ENCODE measurements around the gene THSD1.
"Not testable (repeated sequence)": the region's sequence is repeated elsewhere in the genome, so short reads cannot be mapped to it uniquely, and the experiment has no call there.

Gene THSD1

DNA sequence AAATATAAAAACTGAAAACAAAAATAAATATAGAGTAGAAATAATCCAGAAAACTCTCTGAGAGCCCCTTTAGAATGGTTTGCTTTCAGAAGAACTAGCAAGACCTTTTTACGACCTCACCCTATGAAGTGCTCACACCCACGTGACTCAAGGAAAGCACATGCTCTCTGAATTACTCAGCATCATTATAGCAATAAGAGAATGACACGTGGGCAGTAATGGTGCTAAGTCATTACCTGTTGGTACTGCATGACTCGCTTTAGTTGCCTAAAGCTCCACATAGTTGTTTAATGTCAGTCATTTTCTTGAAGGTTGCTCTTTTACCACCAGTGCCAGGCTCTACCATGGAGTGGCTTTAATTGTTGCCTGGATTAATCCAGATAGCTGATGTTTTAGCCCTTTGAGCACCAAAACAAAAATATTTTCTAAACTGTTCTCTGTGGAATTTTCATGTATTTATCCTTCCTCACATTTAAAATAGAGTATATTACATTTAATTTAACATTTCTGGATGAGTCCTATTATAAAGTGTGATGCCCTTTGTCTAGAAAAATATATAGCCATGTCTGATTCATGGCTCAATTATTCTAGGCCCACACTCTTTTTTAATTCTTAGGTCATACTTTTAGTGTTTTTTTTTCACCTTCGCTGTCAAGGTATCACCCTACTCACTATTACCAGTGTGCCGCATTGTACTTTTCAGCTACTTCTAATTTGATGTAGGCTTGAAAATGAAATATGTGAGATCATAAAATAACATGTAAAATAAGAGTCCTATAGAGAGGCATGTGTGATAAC, 56.8 kb downstream of the THSD1 start:
- no peak for DNase-seq

GRCh38 chr13:52348071-52348470, 57.9 kb downstream of the THSD1 start:
- no peak for DNase-seq

DNA sequence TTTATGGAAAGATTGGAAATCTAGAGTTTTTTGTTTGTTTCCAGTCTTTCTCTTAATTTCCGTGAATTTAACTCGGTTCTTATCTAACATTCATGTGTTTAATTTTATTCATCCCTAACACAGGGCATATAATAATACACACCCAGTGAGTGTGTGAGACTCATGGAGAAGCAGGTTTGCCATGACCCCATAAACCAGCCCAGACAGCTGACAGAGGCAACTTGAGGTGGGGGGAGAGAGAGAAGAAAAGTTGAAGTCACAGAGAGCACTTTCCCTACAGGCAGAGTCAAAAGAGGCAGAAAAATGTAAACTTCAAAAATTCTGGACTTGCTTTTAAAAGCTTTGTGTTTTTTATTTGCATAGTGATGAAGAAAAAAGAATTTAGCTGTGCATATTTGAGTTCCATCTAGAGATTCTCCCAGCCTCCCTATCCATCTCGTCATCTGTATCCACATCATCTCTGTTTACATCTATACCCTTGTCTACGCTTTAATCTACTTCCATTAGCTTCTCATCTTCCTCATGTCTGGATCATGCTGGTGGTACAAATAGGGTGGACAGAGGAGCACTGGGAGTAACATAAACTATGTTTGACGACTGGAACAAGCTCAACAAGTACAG, 60.2 kb downstream of the THSD1 start:
- DNase-seq: no peak

GRCh38 chr13:52345048-52345447, 60.9 kb downstream of the THSD1 start:
- no peak for DNase-seq

DNA sequence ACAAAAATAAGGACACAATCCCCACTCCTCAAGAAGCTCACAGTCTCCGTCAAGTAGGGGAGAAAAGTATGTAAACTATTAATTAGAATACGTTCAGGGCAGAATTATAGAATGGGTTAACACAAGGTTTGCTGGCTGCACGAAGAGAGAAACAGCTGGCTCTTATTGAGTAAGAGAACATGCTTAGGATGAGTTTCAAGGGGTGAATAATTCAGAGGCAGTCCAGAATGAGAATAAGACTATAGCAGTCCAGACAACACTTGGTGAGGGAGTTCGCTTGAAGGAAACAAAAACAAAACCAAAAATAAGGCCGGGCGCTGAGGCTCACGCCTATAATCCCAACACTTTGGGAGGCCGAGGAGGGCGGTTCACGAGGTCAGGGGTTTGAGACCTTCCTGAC, 61.9 kb downstream of the THSD1 start:
- no peak for DNase-seq

DNA sequence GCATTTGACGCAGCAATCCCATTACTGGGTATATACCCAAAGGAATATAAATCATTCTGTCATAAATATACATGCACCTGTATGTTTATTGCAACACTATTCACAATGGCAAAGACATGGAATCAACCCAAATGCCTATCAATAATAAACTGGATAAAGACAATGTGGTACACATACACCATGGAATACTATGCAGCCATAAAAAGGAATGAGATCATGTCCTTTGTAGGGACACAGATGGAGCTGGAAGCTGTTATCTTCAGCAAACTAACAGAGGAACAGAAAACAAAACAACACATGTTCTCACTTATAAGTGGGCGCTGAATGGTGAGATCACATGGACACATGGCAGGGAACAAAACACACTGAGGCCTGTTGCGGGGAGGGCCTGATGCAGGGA, 63.8 kb downstream of the THSD1 start:
- DNase-seq: not testable (repeated sequence)

GRCh38 chr13:52337828-52338455, 68.0 kb downstream of the THSD1 start:
- not testable (repeated sequence) for DNase-seq

DNA sequence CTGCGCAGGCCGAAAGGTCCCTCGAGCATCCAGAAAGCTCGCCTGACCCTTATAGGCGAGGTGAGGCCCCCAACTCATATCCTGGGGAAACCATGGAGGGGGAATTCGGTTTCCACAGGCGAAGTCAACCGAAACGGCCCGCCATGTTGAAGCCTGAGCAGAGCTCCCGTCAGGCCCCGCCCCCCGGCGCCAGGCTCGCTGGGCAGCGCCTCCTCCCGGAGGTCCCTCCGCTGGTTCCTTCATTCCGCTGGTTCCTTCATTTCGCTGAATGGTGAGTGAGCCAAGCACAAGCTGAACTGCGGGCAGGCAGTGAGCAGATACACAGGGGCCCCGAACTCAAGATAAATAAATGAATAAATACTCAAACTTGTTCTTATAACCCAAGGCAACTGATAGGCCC, 71.9 kb downstream of the THSD1 start:
- DNase-seq: not testable (repeated sequence)

DNA sequence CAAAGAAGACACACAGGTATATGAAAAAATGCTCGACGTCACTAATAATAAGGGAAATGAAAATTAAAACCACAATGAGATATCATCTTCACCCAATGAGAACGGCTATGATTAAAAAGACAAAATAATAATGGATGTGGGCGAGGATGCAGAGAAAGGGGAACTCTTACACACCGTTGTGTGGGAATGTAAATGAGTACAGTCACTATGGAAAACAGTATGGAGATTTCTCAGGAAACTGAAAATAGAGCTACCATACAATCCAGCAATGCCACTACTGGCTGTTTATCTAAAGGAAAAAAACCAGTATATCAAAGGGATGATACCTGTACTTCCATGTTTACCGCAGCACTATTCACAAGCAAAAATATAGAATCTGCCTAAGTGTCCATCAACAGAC, 74.1 kb downstream of the THSD1 start:
- not testable (repeated sequence) for DNase-seq

All from cerebellar nuclear complex (tissue), 1 donor.